Testis (tissue), 2 donors: ENCODE measurements around the gene ICOS.

Experiments
- POLR2A ChIP-seq: fragments of 450-650 bp; IDR thresholded peaks from one replicate; pipeline ENCODE4 v1.6.1; 2017; ENCODE audit warnings: antibody characterized with exemption, mild to moderate bottlenecking, moderate library complexity
- TF ChIP-seq, protein P1 (sequence below), 3 experiments: fragments of 450-650 bp in 2 of 3; fragments of 200-600 bp in 1 of 3; sonication (generic) in 1 of 3; IDR thresholded peaks; one replicate each; pipeline ENCODE4 v1.5.1; 2016 to 2019; ENCODE audit warnings: antibody characterized with exemption in 3 of 3, mild to moderate bottlenecking in 2 of 3, moderate library complexity in 1 of 3

DNA sequence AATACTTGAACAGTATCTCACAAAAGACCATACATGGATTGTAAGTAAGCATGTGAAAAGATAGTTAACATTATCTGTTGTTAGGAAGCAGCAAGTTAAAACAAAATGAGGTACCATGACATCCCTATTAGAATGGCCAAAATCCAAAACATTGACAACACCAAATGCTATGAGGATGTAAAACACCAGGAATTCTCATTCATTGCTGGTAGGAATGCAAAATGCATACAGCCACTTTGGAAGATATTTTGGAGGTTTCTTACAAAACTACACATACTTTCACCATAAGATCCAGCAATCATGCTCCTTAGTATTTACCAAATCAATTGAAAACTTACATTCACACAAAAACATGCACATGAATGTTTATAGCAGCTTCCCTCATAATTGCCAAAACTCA lies 30.9 kb upstream of the ICOS start:
- TF ChIP-seq, protein P1, sequence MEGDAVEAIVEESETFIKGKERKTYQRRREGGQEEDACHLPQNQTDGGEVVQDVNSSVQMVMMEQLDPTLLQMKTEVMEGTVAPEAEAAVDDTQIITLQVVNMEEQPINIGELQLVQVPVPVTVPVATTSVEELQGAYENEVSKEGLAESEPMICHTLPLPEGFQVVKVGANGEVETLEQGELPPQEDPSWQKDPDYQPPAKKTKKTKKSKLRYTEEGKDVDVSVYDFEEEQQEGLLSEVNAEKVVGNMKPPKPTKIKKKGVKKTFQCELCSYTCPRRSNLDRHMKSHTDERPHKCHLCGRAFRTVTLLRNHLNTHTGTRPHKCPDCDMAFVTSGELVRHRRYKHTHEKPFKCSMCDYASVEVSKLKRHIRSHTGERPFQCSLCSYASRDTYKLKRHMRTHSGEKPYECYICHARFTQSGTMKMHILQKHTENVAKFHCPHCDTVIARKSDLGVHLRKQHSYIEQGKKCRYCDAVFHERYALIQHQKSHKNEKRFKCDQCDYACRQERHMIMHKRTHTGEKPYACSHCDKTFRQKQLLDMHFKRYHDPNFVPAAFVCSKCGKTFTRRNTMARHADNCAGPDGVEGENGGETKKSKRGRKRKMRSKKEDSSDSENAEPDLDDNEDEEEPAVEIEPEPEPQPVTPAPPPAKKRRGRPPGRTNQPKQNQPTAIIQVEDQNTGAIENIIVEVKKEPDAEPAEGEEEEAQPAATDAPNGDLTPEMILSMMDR (IDR thresholded peaks at IDR 0.05) = no peak
- no peak for TF ChIP-seq POLR2A
